ENCODE measurements around the gene MZF1. TPM values are rescaled to one million over a fixed set of nuclear protein-coding genes. Genes with fewer than 3 reads are reported as not detected.

Gene MZF1
- total RNA-seq, 1 experiment from 2014 or later: 20.3 TPM

DNA sequence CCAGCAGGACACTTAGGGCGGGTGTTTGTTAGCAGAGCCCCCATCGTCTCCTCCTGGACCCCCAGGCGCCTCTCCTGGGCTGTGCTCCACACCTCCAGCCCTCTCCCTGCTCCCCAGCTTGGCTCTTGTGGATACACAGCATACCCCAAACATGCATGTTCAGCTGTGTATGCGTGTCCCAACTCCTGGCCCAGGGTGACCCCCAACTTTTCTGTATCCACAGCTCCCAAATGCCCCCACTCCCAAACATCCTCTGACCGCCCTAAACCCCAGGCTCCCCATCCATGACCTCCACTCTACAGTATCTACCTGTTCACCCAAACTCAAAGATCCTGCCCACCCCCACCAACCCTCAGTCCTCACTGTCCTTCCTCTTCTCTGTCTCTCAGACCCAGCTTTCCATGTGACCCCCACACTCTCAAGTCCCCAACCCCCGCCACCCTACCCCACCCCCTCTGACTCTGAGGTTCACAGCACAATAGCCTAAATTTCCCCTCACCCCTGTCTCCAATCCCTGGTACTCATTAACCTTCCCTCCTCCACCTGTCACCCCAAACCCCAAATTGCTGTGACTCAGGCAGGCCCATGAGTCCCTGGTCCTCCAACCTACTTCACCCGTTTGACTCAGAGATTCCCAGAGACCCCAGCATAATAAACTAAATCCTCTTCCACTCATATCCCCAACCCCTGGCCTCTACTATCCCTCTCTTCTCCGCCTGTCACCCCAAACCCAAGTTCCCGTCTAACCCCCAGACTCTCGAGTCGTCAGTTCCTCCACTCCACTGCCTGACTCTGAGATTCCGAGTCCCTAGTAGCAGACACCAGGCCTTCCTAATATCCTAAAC, 15.7 kb downstream of the MZF1 start:
- TF ChIP-seq CTCF (conservative IDR thresholded peaks at IDR 0.05; ENCODE audit: low read depth, low read length): no peak
- TF ChIP-seq EZH2 (IDR thresholded peaks at IDR 0.05; ENCODE audit: borderline replicate concordance, low read depth, low read length, poor library complexity, severe bottlenecking): no peak
- CTCF ChIA-PET: interaction anchor here (0.6 kb wide), 1 partner anchor 44 kb away, joined by 3 read pairs; no protein-coding TSS in a partner anchor
- intact Hi-C loops (cut with micrococcal nuclease; ENCODE audit: unreplicated experiment): no loop called here
- H3K36me3 ChIP-seq (ENCODE audit: insufficient read depth, low read length, poor library complexity, severe bottlenecking): peaks cover 23% of the 10 kb centered on the region
- peaks cover 20% of the 10 kb centered on the region for H3K4me1 ChIP-seq (ENCODE audit: insufficient read depth, low read length, poor library complexity, severe bottlenecking)
- H3K9me3 ChIP-seq (ENCODE audit: low read depth, low read length, poor library complexity, severe bottlenecking): no peaks in the 10 kb centered on the region
- BruUV-seq (replicated peaks): no TSS peak
- POLR2A ChIA-PET (ENCODE audit: low non-redundant PET): no interaction called here
- peak overlapping the region; percentile 98 for H3K27ac ChIP-seq (ENCODE audit: low read depth, low read length, poor library complexity, severe bottlenecking)
- peak overlapping the region; percentile 73 for H3K4me3 ChIP-seq (ENCODE audit: low read depth, low read length, poor library complexity, severe bottlenecking)
- no peaks in the 10 kb centered on the region for H3K27me3 ChIP-seq (replicated peaks; ENCODE audit: insufficient read depth, low read depth, low read length, poor library complexity)
- DNase-seq (ENCODE audit: low spot score): no peak

DNA sequence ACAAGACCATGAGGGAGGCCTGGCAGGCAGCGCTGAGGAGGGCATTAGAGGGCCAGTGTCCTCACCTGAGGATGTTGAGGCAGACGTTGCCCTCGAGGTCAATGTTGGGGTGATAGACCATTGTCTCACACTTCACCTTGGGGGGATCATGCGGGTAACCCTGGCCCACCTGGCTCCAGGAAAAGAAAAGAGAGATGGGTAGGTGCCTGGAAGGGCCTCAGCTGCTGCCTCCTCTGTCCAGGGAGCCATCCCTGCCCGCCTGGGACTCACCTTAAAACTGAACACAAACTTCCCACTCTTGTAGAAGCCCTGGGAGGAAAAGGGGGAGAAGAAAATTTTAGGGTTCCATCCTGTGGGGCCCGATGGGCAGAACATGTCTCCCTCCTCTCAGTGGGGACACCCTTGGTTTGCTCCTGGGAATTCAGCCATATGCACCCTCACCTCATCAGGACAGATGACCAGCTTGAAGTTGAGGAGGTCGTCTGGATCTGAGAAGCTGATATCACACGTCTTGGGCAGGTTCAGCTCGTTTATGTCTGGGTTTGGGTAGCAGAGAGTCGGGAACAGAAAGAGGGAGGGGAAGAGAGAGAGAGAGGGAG, 16.4 kb downstream of the MZF1 start:
- no TSS peak for BruUV-seq (replicated peaks)
- Histone ChIP-seq H3K4me3 (ENCODE audit: low read depth, low read length, poor library complexity, severe bottlenecking) (peak overlapping the region; percentile 73), H3K27ac (ENCODE audit: low read depth, low read length, poor library complexity, severe bottlenecking) (peak overlapping the region; percentile 98), H3K36me3 (ENCODE audit: insufficient read depth, low read length, poor library complexity, severe bottlenecking) (peaks cover 24% of the 10 kb centered on the region), H3K4me1 (ENCODE audit: insufficient read depth, low read length, poor library complexity, severe bottlenecking) (peaks cover 20% of the 10 kb centered on the region), H3K27me3 (replicated peaks; ENCODE audit: insufficient read depth, low read depth, low read length, poor library complexity) (no peaks in the 10 kb centered on the region), H3K9me3 (ENCODE audit: low read depth, low read length, poor library complexity, severe bottlenecking) (no peaks in the 10 kb centered on the region)
- no peak for DNase-seq (ENCODE audit: low spot score)
- ChIA-PET POLR2A (ENCODE audit: low non-redundant PET) (no interaction called here), CTCF (no interaction called here)
- TF ChIP-seq EZH2 (IDR thresholded peaks at IDR 0.05; ENCODE audit: borderline replicate concordance, low read depth, low read length, poor library complexity, severe bottlenecking) (no peak), CTCF (conservative IDR thresholded peaks at IDR 0.05; ENCODE audit: low read depth, low read length) (no peak)
- intact Hi-C loops (cut with micrococcal nuclease; ENCODE audit: unreplicated experiment): no loop called here

- no peak overlapping the region for H3K4me3 ChIP-seq (ENCODE audit: low read depth, low read length, poor library complexity, severe bottlenecking)
- peaks cover 20% of the 10 kb centered on the region for H3K4me1 ChIP-seq (ENCODE audit: insufficient read depth, low read length, poor library complexity, severe bottlenecking)
- ChIA-PET POLR2A (ENCODE audit: low non-redundant PET) (interaction anchor here (0.6 kb wide), 1 partner anchor 16 kb away, joined by 5 read pairs; no protein-coding TSS in a partner anchor), CTCF (no interaction called here)
- no peaks in the 10 kb centered on the region for H3K27me3 ChIP-seq (replicated peaks; ENCODE audit: insufficient read depth, low read depth, low read length, poor library complexity)
- no peak overlapping the region for H3K27ac ChIP-seq (ENCODE audit: low read depth, low read length, poor library complexity, severe bottlenecking)
- intact Hi-C loops (cut with micrococcal nuclease; ENCODE audit: unreplicated experiment): no loop called here
- TF ChIP-seq EZH2 (IDR thresholded peaks at IDR 0.05; ENCODE audit: borderline replicate concordance, low read depth, low read length, poor library complexity, severe bottlenecking) (no peak), CTCF (conservative IDR thresholded peaks at IDR 0.05; ENCODE audit: low read depth, low read length) (no peak)
- TSS peak; percentile 50 for BruUV-seq (replicated peaks)
- H3K9me3 ChIP-seq (ENCODE audit: low read depth, low read length, poor library complexity, severe bottlenecking): no peaks in the 10 kb centered on the region
- DNase-seq (ENCODE audit: low spot score): no peak
- peaks cover 31% of the 10 kb centered on the region for H3K36me3 ChIP-seq (ENCODE audit: insufficient read depth, low read length, poor library complexity, severe bottlenecking)
These were observed 17.1 kb downstream of the MZF1 start for GRCh38 chr19:58555920-58556621.
